ENCODE data around the gene CEP250.
"Not testable (repeated sequence)": the region's sequence is repeated elsewhere in the genome, so short reads cannot be mapped to it uniquely, and the experiment has no call there.

CEP250 gene

GRCh38 chr20:35453647-35454046, 1.8 kb upstream of the CEP250 start:
- no peak for FAIRE-seq

DNA sequence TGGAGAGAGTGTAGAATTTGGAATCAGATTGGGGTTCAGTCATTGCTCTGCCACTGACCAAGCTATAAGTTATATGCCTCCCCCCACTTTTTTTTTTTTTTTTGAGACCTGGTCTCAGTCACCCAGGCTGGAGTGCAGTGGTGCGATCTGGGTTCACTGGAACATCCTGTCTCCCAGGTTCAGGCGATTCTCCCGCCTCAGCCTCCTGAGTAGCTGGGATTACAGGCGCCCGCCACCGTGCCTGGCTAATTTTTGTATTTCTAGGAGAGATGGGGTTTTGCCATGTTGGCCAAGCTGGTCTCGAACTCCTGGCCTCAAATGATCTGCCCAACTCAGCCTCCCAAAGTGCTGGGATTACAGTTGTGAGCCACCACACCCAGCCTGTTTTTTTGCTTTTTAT, 1.3 kb downstream of the CEP250 start:
- not testable (repeated sequence) for FAIRE-seq

GRCh38 chr20:35457539-35457938, 2.1 kb downstream of the CEP250 start:
- FAIRE-seq, result not testable (repeated sequence)

DNA sequence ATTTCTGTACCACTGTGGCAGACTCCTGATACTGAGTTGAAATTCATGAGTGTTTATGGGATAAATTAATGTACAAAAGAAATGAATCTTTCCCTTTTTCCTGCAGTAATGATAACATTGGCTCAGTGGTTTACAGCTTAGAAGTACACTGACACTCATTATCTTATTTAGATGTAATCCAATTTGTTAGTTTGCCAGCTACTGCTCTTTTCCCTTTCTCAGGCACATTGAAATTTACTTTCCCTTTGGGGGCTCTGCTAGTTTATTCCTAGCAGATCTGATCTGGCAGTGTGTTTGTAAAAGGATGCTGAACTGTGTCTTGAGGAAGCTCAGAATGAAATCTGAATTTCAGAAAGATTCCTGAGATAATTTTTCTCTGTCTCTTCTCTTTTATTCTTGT, 3.0 kb downstream of the CEP250 start:
- FAIRE-seq, result no peak

DNA sequence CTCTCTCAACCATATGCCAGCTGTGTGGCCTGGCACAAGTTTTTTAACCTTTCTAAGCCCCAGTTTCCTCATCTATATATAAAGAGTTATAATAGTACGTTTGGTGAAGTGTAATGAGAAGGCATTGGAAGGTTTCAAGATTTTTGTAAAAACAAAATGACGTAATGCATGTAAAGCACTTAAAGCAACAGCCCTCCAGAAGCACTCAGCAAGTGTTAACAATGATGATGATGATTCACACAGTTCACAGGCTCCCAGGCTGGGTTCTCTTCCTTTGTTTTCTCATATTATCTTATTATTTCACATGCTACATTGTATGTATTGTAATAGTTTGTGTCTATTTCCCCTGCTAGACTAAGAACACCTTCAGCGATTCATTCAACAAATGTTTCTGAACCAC, 6.2 kb downstream of the CEP250 start:
- FAIRE-seq, result no peak

DNA sequence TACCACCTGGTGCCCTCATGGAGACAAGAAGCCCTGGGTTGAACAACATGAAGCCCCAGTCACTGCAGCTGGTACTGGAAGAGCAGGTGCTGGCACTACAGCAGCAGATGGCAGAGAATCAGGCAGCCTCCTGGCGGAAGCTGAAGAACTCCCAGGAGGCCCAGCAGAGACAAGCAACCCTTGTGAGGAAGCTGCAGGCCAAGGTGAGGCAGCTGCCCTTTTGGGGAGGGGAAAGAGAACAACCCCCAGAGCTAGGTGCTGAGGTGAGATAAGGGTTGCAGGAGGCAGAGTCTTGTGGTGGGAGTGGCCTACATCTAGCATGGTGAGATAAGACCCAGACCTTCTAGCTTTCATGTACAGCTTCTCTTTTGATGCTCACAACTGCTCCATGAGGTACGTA, 7.0 kb downstream of the CEP250 start:
- no peak for FAIRE-seq

DNA sequence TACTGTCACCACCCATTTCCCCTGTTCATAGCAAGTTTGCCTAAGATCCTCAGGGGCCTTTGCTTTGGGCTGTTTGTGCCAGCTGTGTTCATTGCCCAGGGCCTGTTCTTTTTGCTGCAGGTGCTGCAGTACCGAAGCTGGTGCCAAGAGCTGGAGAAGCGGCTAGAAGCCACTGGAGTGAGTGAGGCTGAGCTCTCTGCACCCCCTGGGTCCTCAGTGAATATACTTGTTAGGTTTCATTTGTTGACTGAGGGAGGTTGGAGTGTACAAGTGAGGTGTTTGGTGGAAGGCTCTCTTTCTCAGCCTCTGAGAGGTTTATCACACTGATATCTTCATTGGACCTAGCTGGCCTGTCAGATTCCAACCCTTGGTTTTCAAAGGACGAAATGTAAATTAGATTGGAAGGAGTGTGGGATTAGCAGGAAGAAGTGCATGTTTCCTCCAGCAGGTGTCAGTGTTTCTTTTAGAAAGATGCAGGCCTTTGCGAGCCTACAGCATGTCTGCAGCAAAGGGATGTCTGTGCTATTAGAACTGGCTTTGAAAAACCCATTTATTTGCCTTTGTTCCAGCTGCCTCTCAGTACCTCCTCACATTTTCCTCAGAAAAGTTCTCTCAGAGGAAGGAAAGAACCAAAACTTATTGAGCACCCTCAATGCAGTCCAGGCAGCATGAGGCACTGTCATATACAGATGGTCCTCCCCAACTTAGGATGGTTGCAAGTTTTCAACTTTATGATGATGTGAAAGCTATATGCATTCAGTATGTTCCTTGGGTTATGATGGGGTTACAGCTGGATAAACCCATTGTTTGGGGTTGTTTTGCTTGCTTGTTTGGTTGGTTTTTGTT, 8.3 kb downstream of the CEP250 start:
- no peak for FAIRE-seq

DNA sequence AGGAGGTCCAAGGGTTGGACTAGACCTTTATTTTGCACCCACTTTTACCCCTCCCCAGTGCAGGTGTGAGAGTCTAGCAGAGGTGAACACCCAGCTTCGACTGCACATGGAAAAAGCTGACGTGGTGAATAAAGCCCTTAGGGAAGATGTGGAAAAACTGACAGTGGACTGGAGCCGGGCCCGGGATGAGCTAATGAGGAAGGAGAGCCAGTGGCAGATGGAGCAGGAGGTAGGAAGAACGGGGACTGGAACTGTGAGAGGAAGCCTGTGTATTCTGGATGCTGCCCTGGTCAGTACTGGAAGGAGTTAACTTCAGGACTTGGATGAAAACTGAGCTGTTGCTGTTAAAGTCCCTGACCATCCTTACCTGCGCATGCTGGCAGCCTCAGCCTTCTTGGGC, 10.6 kb downstream of the CEP250 start:
- FAIRE-seq, result no peak

GRCh38 chr20:35466856-35467255, 11.5 kb downstream of the CEP250 start:
- no peak for FAIRE-seq

GRCh38 chr20:35467339-35468224, 12.2 kb downstream of the CEP250 start:
- FAIRE-seq, result no peak

DNA sequence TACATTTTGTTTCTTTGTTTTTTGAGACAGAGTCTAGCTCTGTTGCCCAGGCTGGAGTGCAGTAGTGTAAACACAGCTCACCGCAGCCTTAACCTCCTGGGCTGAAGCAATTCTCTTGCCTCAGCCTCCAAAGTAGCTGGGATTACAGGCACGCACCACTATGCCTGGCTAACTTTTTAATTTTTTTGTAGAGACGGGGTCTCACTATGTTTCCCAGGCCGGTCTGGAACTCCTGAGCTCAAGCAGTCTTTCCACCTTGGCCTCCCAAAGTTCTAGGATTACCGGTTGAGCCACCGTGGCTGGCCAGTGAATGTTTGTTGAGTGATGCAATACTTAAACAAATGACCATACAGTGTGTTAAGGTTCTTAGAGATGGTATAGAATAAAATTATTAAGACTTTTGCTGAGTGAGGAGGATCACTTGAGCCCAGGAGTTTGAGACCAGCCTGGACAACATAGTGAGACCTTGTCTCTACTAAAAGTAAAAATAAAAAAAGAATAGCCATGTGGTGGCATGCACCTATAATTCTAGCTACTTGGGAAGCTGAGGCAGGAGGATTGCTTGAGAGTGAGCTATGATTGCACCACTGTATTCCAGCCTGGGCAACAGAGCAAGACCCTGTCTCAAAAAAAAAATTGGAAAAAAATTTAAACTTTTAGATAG, 13.4 kb downstream of the CEP250 start:
- no peak for FAIRE-seq

DNA sequence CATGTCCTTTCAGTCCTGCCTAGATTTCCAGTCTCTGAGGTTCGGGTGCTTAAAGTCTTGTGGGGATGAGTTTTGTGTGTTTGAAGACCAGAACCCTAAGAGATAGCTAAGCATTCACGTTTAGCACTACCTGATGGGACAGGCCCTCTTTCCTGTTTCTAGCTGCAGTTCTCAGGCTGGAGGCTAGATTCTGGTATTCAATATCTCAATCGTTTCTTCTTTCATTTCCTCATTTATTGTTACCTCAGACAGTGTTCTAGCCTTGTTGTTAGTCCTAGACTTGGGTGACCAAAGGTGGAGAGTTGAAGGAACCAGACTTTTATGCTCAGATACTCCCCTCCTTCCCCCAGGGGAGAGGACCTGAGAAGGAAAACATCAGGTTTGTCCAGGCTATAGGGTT, 16.8 kb downstream of the CEP250 start:
- no peak for FAIRE-seq

GRCh38 chr20:35473684-35474083, 18.3 kb downstream of the CEP250 start:
- no peak for FAIRE-seq

GRCh38 chr20:35474303-35474871, 19.0 kb downstream of the CEP250 start:
- FAIRE-seq, result no peak

DNA sequence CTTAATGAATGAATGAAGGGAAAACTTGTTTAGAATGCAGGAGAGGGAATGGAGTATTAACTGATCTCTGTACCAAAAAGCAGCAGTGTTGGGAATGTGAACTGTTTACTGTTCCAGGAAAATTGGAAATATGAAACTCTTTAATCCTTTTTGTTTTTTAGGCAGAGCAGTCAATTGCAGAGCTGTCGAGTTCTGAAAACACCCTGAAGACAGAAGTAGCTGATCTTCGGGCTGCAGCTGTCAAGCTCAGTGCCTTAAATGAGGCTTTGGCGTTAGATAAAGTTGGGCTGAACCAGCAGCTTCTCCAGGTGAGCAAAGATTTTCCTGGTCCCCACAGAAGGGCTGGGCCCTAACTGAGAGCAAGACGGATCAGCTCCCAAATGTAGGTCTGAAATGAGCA, 20.9 kb downstream of the CEP250 start:
- FAIRE-seq, result no peak

GRCh38 chr20:35478804-35479472, 23.5 kb downstream of the CEP250 start:
- no peak for FAIRE-seq

GRCh38 chr20:35479798-35480197, 24.4 kb downstream of the CEP250 start:
- FAIRE-seq, result no peak

DNA sequence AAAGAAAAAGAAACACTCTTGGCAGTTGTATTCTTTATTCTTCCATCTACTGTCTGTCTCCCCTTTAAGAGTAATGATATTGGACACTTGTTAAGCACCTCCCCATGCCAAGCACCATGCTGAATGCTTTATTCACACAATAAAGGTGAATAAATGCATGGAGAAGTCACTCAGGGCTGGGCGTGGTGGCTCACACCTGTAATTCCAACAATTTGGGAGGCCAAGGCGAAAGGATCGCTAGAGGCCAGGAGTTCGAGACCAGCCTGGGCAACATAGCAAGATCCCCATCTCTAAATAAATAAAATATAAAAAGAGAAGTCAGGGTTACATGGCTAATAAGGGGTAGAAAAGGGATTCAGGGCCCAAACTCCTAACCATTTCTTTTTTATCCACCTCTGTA, 32.1 kb downstream of the CEP250 start:
- no peak for FAIRE-seq

DNA sequence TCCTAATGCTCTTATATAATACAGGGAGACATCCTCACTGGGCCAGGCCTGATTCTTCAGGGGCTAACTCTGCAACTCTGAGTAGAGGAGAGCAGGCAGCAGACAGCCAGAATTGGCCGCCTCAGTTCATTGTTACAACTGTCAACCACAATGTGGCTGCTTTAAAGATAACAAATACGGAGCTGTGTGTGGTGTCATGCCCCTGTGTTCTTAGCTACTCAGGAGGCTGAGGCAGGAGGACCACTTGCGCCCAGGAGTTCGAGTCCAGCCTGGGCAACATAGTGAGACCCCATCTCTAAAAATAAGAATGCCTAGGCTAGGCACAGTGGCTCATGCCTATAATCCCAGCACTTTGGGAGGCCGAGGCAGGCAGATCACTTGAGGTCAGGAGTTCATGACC, 34.3 kb downstream of the CEP250 start:
- FAIRE-seq, result no peak

DNA sequence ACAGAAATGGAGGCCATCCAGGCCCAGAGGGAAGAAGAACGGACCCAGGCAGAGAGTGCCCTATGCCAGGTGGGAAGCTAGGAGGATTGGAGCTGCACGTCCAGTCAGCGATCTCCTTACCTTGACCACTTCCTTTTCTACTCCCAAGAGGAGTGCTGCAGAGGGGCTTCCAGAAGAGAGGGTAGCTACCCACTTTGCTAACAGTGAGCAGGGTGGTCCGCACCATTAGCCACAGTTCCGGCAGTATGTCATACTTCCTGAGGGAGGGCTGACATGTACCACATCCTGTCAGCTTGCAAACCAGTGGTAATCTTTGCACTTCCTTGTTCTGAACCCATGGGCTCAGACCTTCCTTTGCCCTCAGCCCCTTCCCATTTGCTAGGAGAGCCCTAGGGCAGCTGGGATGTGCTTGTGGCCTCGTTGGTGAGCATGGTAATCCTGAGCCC, 35.4 kb downstream of the CEP250 start:
- FAIRE-seq, result no peak

- no peak for FAIRE-seq
Measured at GRCh38 chr20:35491823-35492222, 36.4 kb downstream of the CEP250 start.

- FAIRE-seq, result no peak
Measured at GRCh38 chr20:35492352-35492751, 37.0 kb downstream of the CEP250 start.
